H1 (cell line): ENCODE measurements around the gene PROP1. TPM values are rescaled to one million over a fixed set of nuclear protein-coding genes. Genes with fewer than 3 reads are reported as not detected.

Experiments
- CTCF ChIA-PET: fragments of 300-600 bp; sonication (Branson Sonifier 250); formaldehyde crosslinking; loops from one replicate; lab custom pipeline; 2021; ENCODE audit not compliant: partially characterized antibody; lab: Charles Lee
- POLR2A ChIA-PET: fragments of 300-600 bp; sonication (Branson Sonifier 250); formaldehyde crosslinking; loops from one replicate; lab custom pipeline; 2021; ENCODE audit warnings: inconsistent platforms; ENCODE audit not compliant: partially characterized antibody; lab: Charles Lee
- DNase-seq, 2 experiments: peaks; one replicate each; pipeline versions ENCODE4 v3.0.0 to v3.0.0-alpha.2; 2010 to 2022; ENCODE audit warnings: low spot score in 2 of 2, low read depth in 1 of 2, mixed read lengths in 1 of 2
- FAIRE-seq: peaks from 2 replicates; lab custom pipeline; 2011; peaks lifted over from hg19 to GRCh38; lab: Jason Lieb, UNC
- H2AFZ ChIP-seq: 2 replicates; pipeline ENCODE4 v1.8.1; 2012; ENCODE audit warnings: low read length, inconsistent platforms
- H2AK5ac ChIP-seq: 2 replicates; pipeline ENCODE4 v1.6.1; 2013; ENCODE audit warnings: low read depth, low read length
- H2BK120ac ChIP-seq: replicated peaks from 2 replicates; pipeline ENCODE3; 2013; ENCODE audit warnings: low read depth, low read length, inconsistent platforms
- H2BK12ac ChIP-seq: 2 replicates; pipeline ENCODE4 v1.6.1; 2013; ENCODE audit warnings: low read depth, low read length
- H2BK15ac ChIP-seq: 2 replicates; pipeline ENCODE4 v1.6.1; 2013; ENCODE audit warnings: low read length
- H2BK20ac ChIP-seq: 2 replicates; pipeline ENCODE4 v1.6.1; 2013; ENCODE audit warnings: low read length
- H2BK5ac ChIP-seq: 2 replicates; pipeline ENCODE4 v1.6.1; 2013; ENCODE audit warnings: low read depth, low read length
- H3K14ac ChIP-seq: 2 replicates; pipeline ENCODE4 v1.6.1; 2013; ENCODE audit warnings: inconsistent platforms; ENCODE audit not compliant: insufficient read length
- H3K18ac ChIP-seq: 2 replicates; pipeline ENCODE4 v1.6.1; 2013; ENCODE audit warnings: low read length; ENCODE audit errors: extremely low read depth
- H3K23ac ChIP-seq: 2 replicates; pipeline ENCODE4 v1.6.1; 2013; ENCODE audit warnings: inconsistent platforms; ENCODE audit not compliant: insufficient read length
- H3K23me2 ChIP-seq: 2 replicates; pipeline ENCODE4 v1.6.1; 2013; ENCODE audit warnings: low read depth, low read length
- H3K27ac ChIP-seq: 2 replicates; pipeline ENCODE4 v1.6.1; 2011; ENCODE audit warnings: low read depth, low read length, inconsistent platforms
- H3K27me3 ChIP-seq, 4 experiments: replicated peaks in 1 of 4; 1 replicate in 1 of 4; 2 replicates in 3 of 4; pipeline versions ENCODE4 v1.6.1 to v1.8.1; 2011 to 2013; ENCODE audit warnings: low read length in 3 of 4, mild to moderate bottlenecking in 3 of 4, inconsistent platforms in 2 of 4, mixed read lengths in 2 of 4, moderate library complexity in 1 of 4; ENCODE audit not compliant: control insufficient read depth in 3 of 4, insufficient read depth in 3 of 4; ENCODE audit errors: extremely low read depth in 1 of 4
- H3K36me3 ChIP-seq, 4 experiments: 2 replicates each; pipeline versions ENCODE4 v1.6.1 to v1.8.1; 2011 to 2013; ENCODE audit warnings: mild to moderate bottlenecking in 4 of 4, low read length in 3 of 4, moderate library complexity in 2 of 4, control low read depth in 1 of 4, inconsistent platforms in 1 of 4; ENCODE audit not compliant: insufficient read depth in 4 of 4, control insufficient read depth in 2 of 4
- H3K4ac ChIP-seq: replicated peaks from 2 replicates; pipeline ENCODE3; 2013; ENCODE audit warnings: low read length, low read depth, mixed read lengths, inconsistent platforms; ENCODE audit not compliant: insufficient read length
- H3K4me1 ChIP-seq, 4 experiments: replicated peaks in 1 of 4; 1 replicate in 1 of 4; 2 replicates in 3 of 4; pipeline versions ENCODE4 v1.6.1 to v1.8.1; 2011 to 2013; ENCODE audit warnings: low read length in 3 of 4, inconsistent platforms in 2 of 4, mixed read lengths in 1 of 4; ENCODE audit not compliant: insufficient read depth in 4 of 4, control insufficient read depth in 3 of 4
- H3K4me2 ChIP-seq, 2 experiments: 2 replicates each; pipeline versions ENCODE4 v1.6.1 to v1.8.1; 2011 to 2013; ENCODE audit warnings: low read depth in 2 of 2, low read length in 2 of 2, control low read depth in 1 of 2, inconsistent platforms in 1 of 2, mild to moderate bottlenecking in 1 of 2; ENCODE audit not compliant: insufficient read depth in 1 of 2
- H3K4me3 ChIP-seq, 4 experiments: fragments of 200-600, 300-600 bp in 1 of 4; sonication (generic), shearing (Covaris generic), sonication (Bioruptor Twin) in 1 of 4; 2 replicates each; pipeline versions ENCODE4 v1.5.1 to v1.8.1; 2011 to 2016; ENCODE audit warnings: low read length in 4 of 4, low read depth in 3 of 4, control low read depth in 2 of 4, inconsistent platforms in 2 of 4, mild to moderate bottlenecking in 2 of 4, mixed read lengths in 1 of 4, moderate library complexity in 1 of 4; ENCODE audit not compliant: insufficient read depth in 2 of 4; ENCODE audit errors: extremely low read depth in 1 of 4
- H3K56ac ChIP-seq: replicated peaks from 2 replicates; pipeline ENCODE3; 2013; ENCODE audit warnings: low read depth, mild to moderate bottlenecking, mixed read lengths, low read length, inconsistent platforms; ENCODE audit not compliant: insufficient read length
- H3K79me1 ChIP-seq: 2 replicates; pipeline ENCODE4 v1.6.1; 2013; ENCODE audit warnings: low read depth, low read length, control low read depth
- H3K79me2 ChIP-seq, 2 experiments: 2 replicates each; pipeline versions ENCODE4 v1.6.1 to v1.8.1; 2012 to 2013; ENCODE audit warnings: low read length in 2 of 2, mild to moderate bottlenecking in 2 of 2, inconsistent platforms in 1 of 2; ENCODE audit not compliant: insufficient read depth in 2 of 2, control insufficient read depth in 1 of 2
- H3K9ac ChIP-seq, 4 experiments: replicated peaks in 1 of 4; 1 replicate in 1 of 4; 2 replicates in 3 of 4; pipeline versions ENCODE4 v1.6.1 to v1.8.1; 2011 to 2013; ENCODE audit warnings: low read depth in 3 of 4, low read length in 3 of 4, control low read depth in 2 of 4, mild to moderate bottlenecking in 2 of 4, moderate library complexity in 2 of 4, inconsistent platforms in 1 of 4; ENCODE audit errors: extremely low read depth in 1 of 4
- H3K9me3 ChIP-seq, 2 experiments: 2 replicates each; pipeline versions ENCODE4 v1.6.1 to v1.8.1; 2012 to 2013; ENCODE audit warnings: mild to moderate bottlenecking in 2 of 2, moderate library complexity in 2 of 2, control low read depth in 1 of 2, inconsistent platforms in 1 of 2, low read depth in 1 of 2, low read length in 1 of 2, mixed read lengths in 1 of 2; ENCODE audit not compliant: insufficient read depth in 2 of 2
- H4K20me1 ChIP-seq, 2 experiments: replicated peaks in 1 of 2; 2 replicates each; pipeline versions ENCODE3 to v1.8.1; 2011 to 2013; ENCODE audit warnings: inconsistent platforms in 2 of 2, low read length in 2 of 2, mild to moderate bottlenecking in 1 of 2; ENCODE audit not compliant: insufficient read depth in 2 of 2, control insufficient read depth in 1 of 2
- H4K5ac ChIP-seq: 2 replicates; pipeline ENCODE4 v1.6.1; 2013; ENCODE audit warnings: low read length, low read depth, mixed read lengths, inconsistent platforms; ENCODE audit not compliant: insufficient read length
- H4K8ac ChIP-seq: 2 replicates; pipeline ENCODE4 v1.8.0; 2013; ENCODE audit warnings: mild to moderate bottlenecking, moderate library complexity, low read length, inconsistent platforms; ENCODE audit not compliant: insufficient read depth; ENCODE audit errors: extremely low read depth
- H4K91ac ChIP-seq: replicated peaks from 2 replicates; pipeline ENCODE3; 2013; ENCODE audit warnings: low read length, mixed read lengths, inconsistent platforms; ENCODE audit not compliant: insufficient read length
- EGR1 ChIP-seq: IDR thresholded peaks from 2 replicates; pipeline ENCODE4 v1.6.1; 2011; ENCODE audit warnings: low read depth, low read length, borderline replicate concordance
- RNF2 ChIP-seq: fragments of 200-900, 300-1000 bp; sonication (generic); IDR thresholded peaks from 2 replicates; pipeline ENCODE4 v1.7.1; 2016; ENCODE audit warnings: borderline replicate concordance, low read depth, mild to moderate bottlenecking, antibody characterized with exemption, low read length; ENCODE audit not compliant: poor library complexity, severe bottlenecking; ENCODE audit errors: missing control alignments
- SP4 ChIP-seq: IDR thresholded peaks from 2 replicates; pipeline ENCODE4 v1.6.1; 2012; ENCODE audit warnings: low read length, inconsistent platforms
- TBP ChIP-seq: IDR thresholded peaks from 2 replicates; pipeline ENCODE4 v1.6.1; 2011; ENCODE audit warnings: low read depth, low read length, improper control_type of control experiment
- TEAD4 ChIP-seq: IDR thresholded peaks from 2 replicates; pipeline ENCODE4 v1.6.1; 2012; ENCODE audit warnings: low read depth, low read length, inconsistent platforms, mixed read lengths
- WGBS, 2 experiments: shearing (Covaris generic) in 1 of 2; methylation state at CpG; one replicate each; pipeline versions ENCODE4 v1.1.6 to v1.1.7; 2013 to 2015; ENCODE audit warnings: low lambda C conversion rate in 2 of 2, mixed read lengths in 2 of 2, inconsistent platforms in 1 of 2, low coverage in 1 of 2, missing lambda C conversion rate in 1 of 2; ENCODE audit not compliant: insufficient replicate concordance in 2 of 2, insufficient coverage in 1 of 2, insufficient read length in 1 of 2; ENCODE audit errors: extremely low coverage in 1 of 2, missing lambda C conversion rate in 1 of 2; 5-methylcytosine and 5-hydroxymethylcytosine counted together
- polyA plus RNA-seq, 7 experiments: library from polyadenylated mRNA; depleted of rRNA in 3 of 7; stranded (reverse) in 5 of 7; unstranded in 2 of 7; fragments of >200 nt in 5 of 7; fragments of 200-250 nt in 2 of 7; gene quantifications; 1 replicate in 5 of 7; 2 replicates in 1 of 7; 4 replicates in 1 of 7; pipeline versions ENCODE4 v1.2.1 to v1.2.3, GENCODE V29; 2011 to 2013; ENCODE audit warnings: missing spikeins in 2 of 7, mixed read lengths in 2 of 7
- total RNA-seq: library from RNA; stranded (reverse); fragmentation: NEBNext Ultra II Directional; extraction: Animal tissue kit (Norgen Biotek cat#: 25700); gene quantifications from 2 replicates; pipeline ENCODE4 v1.2.1, GENCODE V29; 2021

The PROP1 gene
- total and polyA plus RNA-seq, 2 of the 8 experiments (the other 6 are each of a cell fraction or from before 2014, with no cell fraction given), result not detected

DNA sequence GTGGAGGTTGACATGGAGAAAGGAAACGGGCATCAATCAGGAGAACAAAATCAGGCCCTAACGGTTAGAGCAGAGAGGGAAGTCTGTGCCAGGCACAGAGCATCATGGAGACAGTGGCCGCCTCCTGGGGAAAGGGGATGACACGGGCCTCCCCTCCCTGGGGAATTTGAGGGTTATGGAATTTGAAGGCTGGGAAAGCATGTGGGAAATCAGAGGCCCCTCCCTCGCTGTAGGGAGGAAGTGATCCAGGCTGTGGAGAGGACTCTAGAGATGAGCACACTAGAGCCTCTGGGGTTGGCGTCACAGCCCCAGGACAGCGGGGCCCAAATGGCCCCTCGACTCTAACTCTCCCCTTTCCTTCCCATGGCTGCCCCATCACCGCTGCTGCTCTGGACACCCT lies 36.7 kb downstream of the PROP1 start:
- Histone ChIP-seq H3K4ac (no peak overlapping the region), H3K36me3 (peaks cover 0 to 1% (median 0%) of the 10 kb centered on the region in 4 experiments; a peak in 1 of 8 replicates), H3K14ac (no peak overlapping the region), H2BK5ac (no peak overlapping the region), H2BK15ac (no peak overlapping the region), H3K23me2 (no peaks in the 10 kb centered on the region), H3K27ac (peak overlapping the region; percentile 62; the same call in 1 of the 2 replicates), H2AFZ (no peak overlapping the region), H4K5ac (no peak overlapping the region), H3K4me3 (peak overlapping the region in 1 of 4 experiments; percentile 27; a peak in 1 of 8 replicates), H3K4me1 (peaks cover 8 to 16% (median 14%) of the 10 kb centered on the region in 4 experiments), H3K9me3 (no peaks in the 10 kb centered on the region; a peak in 1 of 4 replicates), H3K18ac (no peak overlapping the region; the same call in 1 of the 2 replicates), H3K23ac (no peak overlapping the region), H2BK20ac (no peak overlapping the region), H4K8ac (no peak overlapping the region), H2AK5ac (no peak overlapping the region), H3K9ac (no peak overlapping the region), H3K4me2 (peak overlapping the region; percentile 30 to 35; a peak in 2 of 4 replicates), H3K79me2 (no peaks in the 10 kb centered on the region), H3K79me1 (no peaks in the 10 kb centered on the region), H4K91ac (no peak overlapping the region), H3K56ac (no peak overlapping the region), H2BK120ac (peak overlapping the region; percentile 33), H3K27me3 (no peaks in the 10 kb centered on the region), H4K20me1 (no peaks in the 10 kb centered on the region), H2BK12ac (no peak overlapping the region)
- CTCF ChIA-PET, result no interaction called here
- FAIRE-seq, result no peak
- POLR2A ChIA-PET, result no interaction called here
- 78% methylated on average over 9 of the region's 9 CpGs; no CpG with 5 or more reads in 1 of the 2 experiments for WGBS, 2 experiments
- DNase-seq, result no peak
- TF ChIP-seq EGR1, result no peak
- 0 out of 2 replicates have a peak, but pooled peaks have one; percentile 60 for TF ChIP-seq TEAD4
- no peak for TF ChIP-seq SP4
- no peak for TF ChIP-seq TBP
- no peak for TF ChIP-seq RNF2
